Epithelial cell of alveolus of lung (primary cell): ENCODE results near the gene GLP2R. TPM values are rescaled to one million over a fixed set of nuclear protein-coding genes. Genes with fewer than 3 reads are reported as not detected.

Experiments used
- total RNA-seq: library from RNA; depleted of rRNA; stranded (reverse); fragments of >200 nt; gene quantifications from 2 replicates; pipeline ENCODE4 v1.2.1, GENCODE V29; 2015

GLP2R gene
- under 0.01 TPM in 1 of 2 replicates, not detected in the other for total RNA-seq

GRCh38 chr17:9825641-9826150 is at the start of gene GLP2R:
Gene GLP2R, plus strand, starts transcription at chr17:9825924. Its CDS starts 140 bp downstream, at chr17:9826064.

GRCh38 chr17:9790889-9791876 is 34.5 kb upstream of the GLP2R start, which contains the start of gene DHRS7C:
Gene DHRS7C, minus strand, starts transcription at chr17:9791592. Its CDS starts 308 bp downstream, at chr17:9791284.

GRCh38 chr17:9821921-9822320 is 3.8 kb upstream of the GLP2R start, which contains the start of gene GSG1L2:
Gene GSG1L2, minus strand, starts transcription at chr17:9822079. Its CDS starts 8 bp downstream, at chr17:9822071.

GRCh38 chr17:9905078-9905415 is 79.3 kb downstream of the GLP2R start, which contains the start of gene RCVRN:
Gene RCVRN, minus strand, starts transcription at chr17:9905271. Its CDS starts 91 bp downstream, at chr17:9905180.

Other genes starting within 250 kb of the GLP2R start
- not detected in 2 replicates for gene CFAP52, start 249.3 kb upstream of the GLP2R start, total RNA-seq
- gene USP43, start 180.4 kb upstream of the GLP2R start, total RNA-seq = 0.08 and 0.91 TPM in 2 replicates
- not detected in 2 replicates for gene DHRS7C, start 34.3 kb upstream of the GLP2R start, total RNA-seq
- not detected in 2 replicates for gene GSG1L2, start 3.8 kb upstream of the GLP2R start, total RNA-seq
- not detected in 2 replicates for gene RCVRN, start 79.3 kb downstream of the GLP2R start, total RNA-seq